ENCODE results near the gene CSF3R. TPM values are rescaled to one million over a fixed set of nuclear protein-coding genes. Genes with fewer than 3 reads are reported as not detected.

Gene CSF3R
- not detected in 2 replicates for total RNA-seq

DNA sequence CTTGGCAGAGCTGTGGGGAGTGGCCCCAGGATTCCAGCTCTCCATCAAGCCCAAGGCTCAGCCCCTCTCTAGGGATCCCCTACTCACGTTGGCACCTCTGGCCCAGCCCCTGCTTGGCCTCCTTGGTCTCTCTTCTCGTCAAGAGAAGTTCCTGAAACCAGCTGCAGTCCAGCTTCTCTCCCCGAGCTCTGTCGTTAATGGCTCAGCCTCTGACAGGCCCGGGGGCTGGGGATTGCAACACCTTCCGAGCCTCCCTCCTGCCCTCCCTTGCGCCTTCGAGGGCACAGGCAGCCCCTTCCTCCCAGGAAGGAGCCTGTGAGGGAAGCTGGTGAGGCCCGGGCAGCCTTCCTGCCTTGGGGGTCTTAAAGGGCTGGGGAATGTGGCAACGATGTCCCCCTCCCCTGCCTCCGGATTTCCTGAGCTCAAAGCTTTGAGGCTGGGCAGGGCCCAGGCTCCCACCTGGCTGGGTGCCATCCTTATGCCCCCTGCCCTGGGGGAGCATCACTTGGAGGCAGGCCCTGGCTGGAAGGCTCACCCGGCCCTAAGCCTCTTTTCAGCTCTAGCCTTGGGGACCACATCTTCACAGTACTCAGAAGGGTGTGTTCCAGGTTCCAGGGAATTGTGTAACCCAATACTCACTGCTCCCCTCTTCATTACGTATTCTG is at the start of gene CSF3R:
Gene CSF3R, minus strand, starts transcription at position 190 of the 665 bp plus-strand sequence. CDS start 3,417 bp downstream, outside the sequence.

DNA sequence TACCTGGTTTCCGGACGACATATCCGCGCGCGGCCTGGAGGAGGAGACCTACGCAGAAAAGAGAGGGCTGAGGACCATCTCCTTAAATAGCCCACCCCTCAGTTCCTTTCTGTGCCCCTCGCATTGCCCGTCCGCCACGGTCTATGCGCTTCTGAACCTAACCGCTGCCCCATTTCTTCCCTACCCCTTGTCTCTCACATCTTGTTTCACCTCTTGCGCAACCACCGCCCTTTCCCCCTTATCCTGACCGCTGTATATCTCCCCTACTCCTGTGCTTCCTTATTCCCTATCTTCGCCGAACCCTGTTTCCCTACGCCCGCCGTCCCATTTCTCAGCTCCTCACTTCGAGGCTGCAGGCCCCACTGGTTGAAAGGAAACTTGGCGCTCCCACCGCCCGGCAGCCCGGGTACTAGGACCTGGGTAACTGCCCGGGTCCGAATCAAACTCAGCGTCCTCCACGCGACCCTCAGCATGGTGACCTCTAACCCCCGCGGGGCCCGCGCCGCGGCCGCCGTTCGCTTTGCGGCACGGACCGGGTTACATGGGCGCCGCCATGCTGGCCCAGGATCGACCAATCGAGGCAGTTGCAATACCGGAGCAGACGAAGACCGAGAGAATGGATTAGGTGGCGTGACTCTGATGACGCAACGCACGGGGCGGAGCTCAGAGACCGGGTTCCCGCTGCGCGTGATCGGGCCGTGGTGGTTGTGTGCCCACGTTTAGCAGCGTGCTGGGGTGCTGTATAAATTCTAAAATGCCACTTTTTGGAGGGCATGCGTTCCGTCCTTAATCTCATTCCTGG is 18.7 kb downstream of the CSF3R start, which contains the start of gene MRPS15:
Gene MRPS15, minus strand, starts transcription at position 582 of the 802 bp plus-strand sequence. Its CDS starts 109 bp downstream, at position 473.

DNA sequence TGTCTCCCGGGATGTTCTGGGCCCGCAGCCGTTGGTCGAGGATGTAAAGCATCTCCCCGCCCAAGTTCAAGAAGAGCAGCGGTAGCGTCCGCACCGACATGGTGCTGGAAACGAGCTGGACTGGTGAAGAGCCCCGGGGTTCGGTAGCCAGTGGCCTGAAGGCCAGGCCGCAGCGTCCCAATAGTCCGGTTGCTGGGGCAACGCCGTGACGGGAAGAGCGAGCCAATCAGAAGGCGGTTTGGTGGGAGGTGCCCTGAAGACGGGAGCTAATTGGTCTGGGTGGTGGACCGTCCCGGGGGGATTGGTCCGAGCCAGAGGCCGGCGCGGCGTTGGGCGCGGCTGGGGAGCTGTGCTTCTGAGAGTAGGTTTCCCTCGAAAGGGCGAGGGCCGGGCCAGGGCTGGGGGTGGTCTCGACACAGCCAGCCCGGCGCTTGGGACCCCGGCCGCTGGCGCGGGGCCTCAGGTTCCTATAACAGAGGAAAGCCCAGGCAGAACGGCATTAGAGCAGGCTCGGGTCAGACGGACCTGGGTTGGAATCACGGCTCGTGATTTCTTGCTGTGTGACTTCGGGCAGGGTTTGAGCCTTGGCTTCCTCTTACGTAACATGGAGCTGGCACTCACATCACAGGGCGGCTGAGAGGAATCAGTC is 32.3 kb downstream of the CSF3R start, which contains the start of gene OSCP1:
Gene OSCP1, minus strand, starts transcription at position 182 of the 649 bp plus-strand sequence. Its CDS starts 82 bp downstream, at position 100.

Other genes with a start within 250 kb of the CSF3R start
- gene SH3D21, start 176.5 kb downstream of the CSF3R start, total RNA-seq = 1.3 and 1.7 TPM in 2 replicates
- 202 and 212 TPM in 2 replicates for gene EVA1B, start 159.3 kb downstream of the CSF3R start, total RNA-seq
- gene STK40, start 97.0 kb downstream of the CSF3R start, total RNA-seq = 13.4 and 14.8 TPM in 2 replicates
- 10.3 TPM in 2 replicates for gene LSM10, start 85.0 kb downstream of the CSF3R start, total RNA-seq
- 9.9 and 11.9 TPM in 2 replicates for gene OSCP1, start 32.5 kb downstream of the CSF3R start, total RNA-seq
- gene MRPS15, start 18.5 kb downstream of the CSF3R start, total RNA-seq = 55.4 and 60.4 TPM in 2 replicates